ENCODE data around the gene SGSM1.

SGSM1 gene

GRCh38 chr22:24951942-24952836 lies 146.2 kb downstream of the SGSM1 start, which contains the start of gene KIAA1671:
Gene KIAA1671 (plus strand): TSS chr22:24952716. CDS start chr22:25028000, 75,284 bp downstream.
- H3K4me1 ChIP-seq (ENCODE audit: control insufficient read depth, insufficient read depth, low read length) = peaks cover 10% of the 10 kb centered on the region; the same call in 1 of the 2 replicates
- ChIA-PET CTCF (interaction anchor here (0.9 to 7.9 kb wide), 6 partner anchors 9 to 100 kb away, joined by 3 to 66 read pairs (median 4); no protein-coding TSS in a partner anchor), POLR2A (interaction anchor here (1.0 kb wide), 1 partner anchor 69 kb away, joined by 4 read pairs; no protein-coding TSS in a partner anchor)
- H3K27ac ChIP-seq (ENCODE audit: extremely low read depth, low read depth, low read length) = peak within 1 kb of the TSS; percentile 82
- peak within 1 kb of the TSS; percentile 79 for H3K4me3 ChIP-seq (ENCODE audit: low read depth, low read length)
- H3K9me3 ChIP-seq (ENCODE audit: control insufficient read depth, insufficient read depth, low read depth, low read length) = no peaks in the 10 kb centered on the region
- no peaks in the 10 kb centered on the region for H3K36me3 ChIP-seq (ENCODE audit: control insufficient read depth in 2 of 2, insufficient read depth in 1 of 2, low read length in 2 of 2)
- TF ChIP-seq ZSCAN30 (tag by site-specific recombination; IDR thresholded peaks at IDR 0.05) (peak; percentile 73; the same call in 1 of the 2 replicates), ZNF792 (tag by site-specific recombination; IDR thresholded peaks at IDR 0.05) (peak; percentile 97), ZNF174 (tag by site-specific recombination; IDR thresholded peaks at IDR 0.05) (no peak), ZNF561 (tag by site-specific recombination; IDR thresholded peaks at IDR 0.05; ENCODE audit: borderline replicate concordance) (peak; percentile 29; the same call in 1 of the 2 replicates), ZNF366 (tag by site-specific recombination; conservative IDR thresholded peaks at IDR 0.05) (no peak), ZNF660 (tag by site-specific recombination; IDR thresholded peaks at IDR 0.05) (peak; percentile 58; the same call in 1 of the 2 replicates), SP2 (tag by site-specific recombination; IDR thresholded peaks at IDR 0.05) (peak; percentile 44), KLF16 (tag by site-specific recombination; IDR thresholded peaks at IDR 0.05) (0 out of 2 replicates have a peak, but pooled peaks have one; percentile 12), ZNF629 (tag by site-specific recombination; IDR thresholded peaks at IDR 0.05) (no peak), ZBTB17 (tag by site-specific recombination; IDR thresholded peaks at IDR 0.05) (peak; percentile 43; the same call in 1 of the 2 replicates), ZNF654 (tag by site-specific recombination; IDR thresholded peaks at IDR 0.05; ENCODE audit: low read depth) (peak; percentile 18; the same call in 1 of the 2 replicates), ZNF404 (tag by site-specific recombination; IDR thresholded peaks at IDR 0.05) (no peak), ZNF76 (tag by site-specific recombination; IDR thresholded peaks at IDR 0.05; ENCODE audit: borderline replicate concordance, low read depth) (peak; percentile 32; the same call in 1 of the 2 replicates), PRDM4 (tag by site-specific recombination; IDR thresholded peaks at IDR 0.05) (no peak), CTCF (tag by site-specific recombination; IDR thresholded peaks at IDR 0.05) (peak; percentile 88), ZXDB (tag by site-specific recombination; IDR thresholded peaks at IDR 0.05) (peak; percentile 36), ZFHX2 (tag by site-specific recombination; conservative IDR thresholded peaks at IDR 0.05) (peak; percentile 73), SP7 (tag by site-specific recombination; IDR thresholded peaks at IDR 0.05) (peak; percentile 50; the same call in 1 of the 2 replicates), ZNF692 (tag by site-specific recombination; IDR thresholded peaks at IDR 0.05) (peak; percentile 98), GLI2 (tag by site-specific recombination; IDR thresholded peaks at IDR 0.05; ENCODE audit: borderline replicate concordance, low read depth) (no peak), REPIN1 (tag by site-specific recombination; IDR thresholded peaks at IDR 0.05; ENCODE audit: low read depth) (no peak), ZBTB7A (tag by site-specific recombination; IDR thresholded peaks at IDR 0.05; ENCODE audit: low read depth) (peak; percentile 90), ATF2 (tag by site-specific recombination; IDR thresholded peaks at IDR 0.05; ENCODE audit: low read depth) (no peak), INSM2 (tag by site-specific recombination; IDR thresholded peaks at IDR 0.05) (0 out of 2 replicates have a peak, but pooled peaks have one; percentile 11), ZNF2 (tag by site-specific recombination; IDR thresholded peaks at IDR 0.05) (peak; percentile 50; the same call in 1 of the 2 replicates), AEBP2 (tag by site-specific recombination; IDR thresholded peaks at IDR 0.05; ENCODE audit: borderline replicate concordance) (no peak)
